ENCODE measurements around the gene RAPGEF3. TPM values are rescaled to one million over a fixed set of nuclear protein-coding genes. Genes with fewer than 3 reads are reported as not detected.

RAPGEF3 gene
- total RNA-seq, 1 experiment from 2014 or later: 6.1 TPM

GRCh38 chr12:47752552-47752951, 6.1 kb downstream of the RAPGEF3 start:
- Histone ChIP-seq H3K4me3 (no peak overlapping the region), H3K36me3 (no peaks in the 10 kb centered on the region), H3K27me3 (no peaks in the 10 kb centered on the region), H3K9me3 (no peaks in the 10 kb centered on the region)
- peak; percentile 81 for DNase-seq

GRCh38 chr12:47752121-47752520, 6.6 kb downstream of the RAPGEF3 start:
- Histone ChIP-seq H3K4me3 (no peak overlapping the region), H3K9me3 (no peaks in the 10 kb centered on the region), H3K36me3 (no peaks in the 10 kb centered on the region), H3K27me3 (no peaks in the 10 kb centered on the region)
- DNase-seq: no peak

- no peak overlapping the region for H3K4me3 ChIP-seq
- no peaks in the 10 kb centered on the region for H3K9me3 ChIP-seq
- H3K36me3 ChIP-seq: no peaks in the 10 kb centered on the region
- no peak for DNase-seq
- no peaks in the 10 kb centered on the region for H3K27me3 ChIP-seq
Observed at GRCh38 chr12:47751561-47751960, 7.1 kb downstream of the RAPGEF3 start.

- no peaks in the 10 kb centered on the region for H3K36me3 ChIP-seq
- no peaks in the 10 kb centered on the region for H3K27me3 ChIP-seq
- H3K9me3 ChIP-seq: no peaks in the 10 kb centered on the region
- H3K4me3 ChIP-seq: no peak overlapping the region
- DNase-seq: no peak
Observed at GRCh38 chr12:47750916-47751470, 7.7 kb downstream of the RAPGEF3 start.

GRCh38 chr12:47750229-47750798, 8.4 kb downstream of the RAPGEF3 start:
- H3K4me3 ChIP-seq: no peak overlapping the region
- H3K36me3 ChIP-seq: no peaks in the 10 kb centered on the region
- H3K27me3 ChIP-seq: no peaks in the 10 kb centered on the region
- DNase-seq: no peak
- H3K9me3 ChIP-seq: no peaks in the 10 kb centered on the region

GRCh38 chr12:47748899-47749298, 9.8 kb downstream of the RAPGEF3 start:
- no peaks in the 10 kb centered on the region for H3K36me3 ChIP-seq
- no peak overlapping the region for H3K4me3 ChIP-seq
- no peaks in the 10 kb centered on the region for H3K27me3 ChIP-seq
- DNase-seq: no peak
- H3K9me3 ChIP-seq: no peaks in the 10 kb centered on the region

GRCh38 chr12:47748507-47748828, 10.2 kb downstream of the RAPGEF3 start:
- no peaks in the 10 kb centered on the region for H3K27me3 ChIP-seq
- no peaks in the 10 kb centered on the region for H3K9me3 ChIP-seq
- no peak for DNase-seq
- no peak overlapping the region for H3K4me3 ChIP-seq
- H3K36me3 ChIP-seq: no peaks in the 10 kb centered on the region

- Histone ChIP-seq H3K4me3 (no peak overlapping the region), H3K36me3 (no peaks in the 10 kb centered on the region), H3K27me3 (no peaks in the 10 kb centered on the region), H3K9me3 (no peaks in the 10 kb centered on the region)
- no peak for DNase-seq
Observed at GRCh38 chr12:47747596-47748506, 10.8 kb downstream of the RAPGEF3 start.

GRCh38 chr12:47747126-47747525, 11.6 kb downstream of the RAPGEF3 start:
- no peak for DNase-seq
- Histone ChIP-seq H3K4me3 (no peak overlapping the region), H3K9me3 (no peaks in the 10 kb centered on the region), H3K27me3 (no peaks in the 10 kb centered on the region), H3K36me3 (no peaks in the 10 kb centered on the region)

GRCh38 chr12:47746523-47746922, 12.2 kb downstream of the RAPGEF3 start:
- no peak for DNase-seq
- no peak overlapping the region for H3K4me3 ChIP-seq
- H3K9me3 ChIP-seq: no peaks in the 10 kb centered on the region
- no peaks in the 10 kb centered on the region for H3K27me3 ChIP-seq
- no peaks in the 10 kb centered on the region for H3K36me3 ChIP-seq

- H3K9me3 ChIP-seq: no peaks in the 10 kb centered on the region
- DNase-seq: no peak
Observed at GRCh38 chr12:47746073-47746472, 12.6 kb downstream of the RAPGEF3 start.

GRCh38 chr12:47745485-47746041, 13.1 kb downstream of the RAPGEF3 start:
- Histone ChIP-seq H3K9me3 (no peaks in the 10 kb centered on the region), H3K36me3 (no peaks in the 10 kb centered on the region), H3K27me3 (no peaks in the 10 kb centered on the region), H3K4me3 (no peak overlapping the region)
- DNase-seq: no peak

More at GRCh38 chr12:47746073-47746472, 12.6 kb downstream of the RAPGEF3 start:
- Histone ChIP-seq H3K4me3 (no peak overlapping the region), H3K36me3 (no peaks in the 10 kb centered on the region), H3K27me3 (no peaks in the 10 kb centered on the region)

- no peak for DNase-seq
- Histone ChIP-seq H3K27me3 (no peaks in the 10 kb centered on the region), H3K36me3 (no peaks in the 10 kb centered on the region), H3K9me3 (no peaks in the 10 kb centered on the region), H3K4me3 (no peak overlapping the region)
Observed at GRCh38 chr12:47744778-47745436, 13.8 kb downstream of the RAPGEF3 start.

GRCh38 chr12:47744005-47744651, 14.6 kb downstream of the RAPGEF3 start:
- no peak for DNase-seq
- no peaks in the 10 kb centered on the region for H3K36me3 ChIP-seq
- no peak overlapping the region for H3K4me3 ChIP-seq
- no peaks in the 10 kb centered on the region for H3K27me3 ChIP-seq
- H3K9me3 ChIP-seq: no peaks in the 10 kb centered on the region

- no peak for DNase-seq
- Histone ChIP-seq H3K9me3 (no peaks in the 10 kb centered on the region), H3K4me3 (no peak overlapping the region), H3K27me3 (no peaks in the 10 kb centered on the region), H3K36me3 (no peaks in the 10 kb centered on the region)
Observed at GRCh38 chr12:47743311-47743860, 15.3 kb downstream of the RAPGEF3 start.

GRCh38 chr12:47742253-47742825, 16.3 kb downstream of the RAPGEF3 start:
- no peaks in the 10 kb centered on the region for H3K27me3 ChIP-seq
- H3K9me3 ChIP-seq: no peaks in the 10 kb centered on the region
- no peaks in the 10 kb centered on the region for H3K36me3 ChIP-seq
- DNase-seq: peak; percentile 48
- H3K4me3 ChIP-seq: no peak overlapping the region
